Right lobe of liver (tissue), 4 donors: Measurements from ENCODE around the gene NPY1R.

Experiments
- CTCF ChIP-seq, 4 donors: fragments of 200-600 bp in 3 of 4; fragments of 450-650 bp in 1 of 4; IDR thresholded peaks; one replicate each; pipeline versions ENCODE4 v1.5.1 to v1.8.0; 2016 to 2022; ENCODE audit warnings: antibody characterized with exemption in 4 of 4, mild to moderate bottlenecking in 2 of 4
- POLR2A ChIP-seq: fragments of 450-650 bp; IDR thresholded peaks from one replicate; pipeline ENCODE4 v1.6.1; 2017; ENCODE audit warnings: antibody characterized with exemption, mild to moderate bottlenecking
- donor health status: DM: no; HTN: no; CAD: no.
- donor health status: DM: no; HTN: no; CAD: no.
- donor health status: DM: no; HTN: yes; CAD: no.

DNA sequence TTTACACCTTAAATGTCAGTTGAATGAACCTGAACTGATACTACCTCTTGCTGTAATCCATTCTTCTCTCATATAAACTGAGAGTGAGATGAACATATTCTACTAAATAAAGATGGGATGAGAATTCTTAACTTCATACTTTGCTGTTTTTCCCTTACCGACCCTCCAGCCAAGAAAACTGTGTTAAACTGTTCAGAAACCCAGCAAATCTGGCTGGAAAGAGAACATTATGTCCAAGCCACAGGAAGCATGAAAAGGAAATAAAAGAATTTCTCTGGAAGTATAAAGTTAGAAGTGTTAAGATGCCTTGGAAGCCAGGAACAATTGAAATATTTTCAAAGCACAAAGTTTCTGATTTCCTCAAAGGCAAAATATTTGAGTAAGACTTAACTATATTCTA is 22.9 kb downstream of the NPY1R start:
- TF ChIP-seq CTCF (IDR thresholded peaks at IDR 0.05) (no peak), POLR2A (no peak)
